NCI-H1436 (cell line): Measurements from ENCODE around the gene SCFD1.

Experiments used
- DNase-seq: peaks from one replicate; lab custom pipeline; 2025; lab: John Stamatoyannopoulos, UW

SCFD1 gene

GRCh38 chr14:30757082-30757481 lies 135.0 kb downstream of the SCFD1 start:
- DNase-seq, result no peak

- DNase-seq, result no peak
Observed at GRCh38 chr14:30759172-30760125, 137.3 kb downstream of the SCFD1 start.

- no peak for DNase-seq
Observed at GRCh38 chr14:30763891-30764290, 141.8 kb downstream of the SCFD1 start.

- no peak for DNase-seq
Observed at GRCh38 chr14:30767624-30768023, 145.5 kb downstream of the SCFD1 start.

GRCh38 chr14:30768791-30769190 lies 146.7 kb downstream of the SCFD1 start:
- no peak for DNase-seq

- DNase-seq, result no peak
Observed at GRCh38 chr14:30770376-30770775, 148.3 kb downstream of the SCFD1 start.

- DNase-seq, result no peak
Observed at GRCh38 chr14:30771595-30771994, 149.5 kb downstream of the SCFD1 start.

GRCh38 chr14:30779210-30779609 lies 157.1 kb downstream of the SCFD1 start:
- no peak for DNase-seq
